HCT116 (cell line): Measurements from ENCODE around the gene SMG9. TPM values are rescaled to one million over a fixed set of nuclear protein-coding genes. Genes with fewer than 3 reads are reported as not detected.
A peak's percentile ranks its signal among the peaks of the same experiment; 100 is the strongest.

Source experiments
- ATAC-seq: fragments of 200-7000 bp; cut with Tn5 transposase; 2 replicates; pipeline ENCODE4 v1.9.1; 2020; ENCODE audit warnings: mild to moderate bottlenecking, moderate library complexity
- BruUV-seq: library from RNA; stranded (reverse); fragments of 400-500 nt; replicated peaks from 2 replicates; lab custom pipeline; 2021; lab: Mats Ljungman, UMichigan
- CTCF ChIA-PET: fragments of 300-600 bp; sonication (Branson Sonifier 250); formaldehyde crosslinking; loops from one replicate; lab custom pipeline; 2021; ENCODE audit warnings: antibody characterized with exemption; lab: Charles Lee
- POLR2A ChIA-PET: fragments of 300-600, 350-600 bp; sonication (Branson Sonifier 250); formaldehyde crosslinking; loops from one replicate; lab custom pipeline; 2021; ENCODE audit warnings: antibody characterized with exemption; lab: Charles Lee
- RAD21 ChIA-PET, 2 experiments: fragments of 300-600 bp; sonication (Branson Sonifier 250); formaldehyde crosslinking; loops; one replicate each; lab custom pipeline; 2023; ENCODE audit warnings: low total read pairs in 2 of 2; ENCODE audit not compliant: uncharacterized antibody in 2 of 2, unreplicated experiment in 2 of 2, low non-redundant PET in 1 of 2; lab: Charles Lee
- DNase-seq: peaks from one replicate; pipeline ENCODE4 v3.0.0-alpha.2; 2010; ENCODE audit warnings: low read depth, low spot score
- H2AFZ ChIP-seq: fragments of 200-600 bp; shearing (Covaris generic), sonication (generic); 2 replicates; pipeline ENCODE4 v1.6.1; 2017; ENCODE audit warnings: low read depth, mixed run types, mixed read lengths, antibody characterized with exemption, low read length; ENCODE audit not compliant: poor library complexity, severe bottlenecking
- H3K27ac ChIP-seq: 2 replicates; pipeline ENCODE4 v1.5.1; 2012; ENCODE audit warnings: low read depth, low read length
- H3K27me3 ChIP-seq: fragments of 200-600 bp; sonication (generic); 2 replicates; pipeline ENCODE4 v1.6.1; 2016; ENCODE audit warnings: mixed run types, low read length, mixed read lengths; ENCODE audit not compliant: insufficient read depth
- H3K36me3 ChIP-seq, 2 experiments: fragments of 200-500 bp in 1 of 2; fragments of 200-600 bp in 1 of 2; sonication (Bioruptor generic) in 1 of 2; sonication (generic) in 1 of 2; 2 replicates each; pipeline versions ENCODE4 v1.5.1 to v1.6.1; 2014 to 2016; ENCODE audit warnings: low read length in 2 of 2, inconsistent platforms in 1 of 2, mixed read lengths in 1 of 2, mixed run types in 1 of 2; ENCODE audit not compliant: insufficient read depth in 2 of 2, control insufficient read depth in 1 of 2
- H3K4me1 ChIP-seq, 2 experiments: fragments of 200-600 bp in 1 of 2; sonication (generic) in 1 of 2; 2 replicates each; pipeline versions ENCODE4 v1.5.1 to v1.6.1; 2012 to 2017; ENCODE audit warnings: low read length in 2 of 2, inconsistent platforms in 1 of 2, mild to moderate bottlenecking in 1 of 2, mixed read lengths in 1 of 2, mixed run types in 1 of 2, moderate library complexity in 1 of 2; ENCODE audit not compliant: insufficient read depth in 2 of 2, control insufficient read depth in 1 of 2
- H3K4me2 ChIP-seq: fragments of 200-600 bp; sonication (generic); 2 replicates; pipeline ENCODE4 v1.6.1; 2017; ENCODE audit warnings: mixed run types, low read length, mixed read lengths
- H3K4me3 ChIP-seq, 2 experiments: fragments of 200-600 bp in 1 of 2; sonication (generic) in 1 of 2; replicated peaks in 1 of 2; 2 replicates each; pipeline ENCODE4 v1.5.1; 2011 to 2016; ENCODE audit warnings: low read length in 2 of 2, control low read depth in 1 of 2, low read depth in 1 of 2, mild to moderate bottlenecking in 1 of 2, mixed read lengths in 1 of 2, mixed run types in 1 of 2
- H3K79me2 ChIP-seq: fragments of 200-600 bp; sonication (generic); 2 replicates; pipeline ENCODE4 v1.6.1; 2017; ENCODE audit warnings: mild to moderate bottlenecking, mixed run types, low read length, moderate library complexity, mixed read lengths; ENCODE audit not compliant: insufficient read depth
- H3K9ac ChIP-seq: fragments of 200-600 bp; sonication (generic); 2 replicates; pipeline ENCODE4 v1.6.1; 2016; ENCODE audit warnings: low read length, mixed read lengths
- H3K9me2 ChIP-seq: fragments of 200-600 bp; sonication (generic), shearing (Covaris generic); 2 replicates; pipeline ENCODE4 v1.6.1; 2017; ENCODE audit warnings: mixed run types, mild to moderate bottlenecking, moderate library complexity; ENCODE audit not compliant: insufficient read depth
- H3K9me3 ChIP-seq, 2 experiments: fragments of 200-500 bp in 1 of 2; fragments of 200-600 bp in 1 of 2; sonication (Bioruptor generic) in 1 of 2; sonication (generic) in 1 of 2; 2 replicates each; pipeline ENCODE4 v1.6.1; 2014 to 2017; ENCODE audit warnings: low read length in 2 of 2, mixed read lengths in 2 of 2, inconsistent platforms in 1 of 2, low read depth in 1 of 2, mild to moderate bottlenecking in 1 of 2, mixed run types in 1 of 2, moderate library complexity in 1 of 2; ENCODE audit not compliant: control insufficient read depth in 1 of 2, insufficient read depth in 1 of 2
- H4K20me1 ChIP-seq: fragments of 200-600 bp; sonication (generic), shearing (Covaris generic); 2 replicates; pipeline ENCODE4 v1.6.1; 2017; ENCODE audit warnings: mixed run types, mild to moderate bottlenecking, moderate library complexity; ENCODE audit not compliant: insufficient read depth
- ATF3 ChIP-seq: IDR thresholded peaks from 2 replicates; pipeline ENCODE4 v1.6.1; 2012
- CBX3 ChIP-seq: IDR thresholded peaks from 2 replicates; pipeline ENCODE4 v1.6.1; 2012; ENCODE audit warnings: low read depth
- CEBPB ChIP-seq: IDR thresholded peaks from 2 replicates; pipeline ENCODE4 v1.6.1; 2012; ENCODE audit warnings: low read depth
- CTCF ChIP-seq, 3 experiments: fragments of 200-600 bp in 1 of 3; sonication (generic) in 1 of 3; IDR thresholded peaks in 2 of 3; conservative IDR thresholded peaks in 1 of 3; 2 replicates each; pipeline ENCODE4 v1.5.1; 2012 to 2017; ENCODE audit warnings: low read depth in 2 of 3, low read length in 2 of 3, antibody characterized with exemption in 1 of 3, borderline replicate concordance in 1 of 3, control low read depth in 1 of 3, mild to moderate bottlenecking in 1 of 3, mixed read lengths in 1 of 3, mixed run types in 1 of 3, moderate library complexity in 1 of 3; ENCODE audit not compliant: insufficient read depth in 1 of 3
- FOSL1 ChIP-seq: IDR thresholded peaks from 2 replicates; pipeline ENCODE4 v1.6.1; 2012; ENCODE audit warnings: low read depth
- JUND ChIP-seq: IDR thresholded peaks from 2 replicates; pipeline ENCODE4 v1.6.1; 2012
- POLR2A ChIP-seq: IDR thresholded peaks from 2 replicates; pipeline ENCODE4 v1.7.0; 2011; ENCODE audit warnings: borderline replicate concordance; ENCODE audit not compliant: insufficient read depth, insufficient read length; ENCODE audit errors: extremely low read depth
- RAD21 ChIP-seq: IDR thresholded peaks from 2 replicates; pipeline ENCODE4 v1.6.1; 2012; ENCODE audit warnings: low read depth, mild to moderate bottlenecking
- SIN3A ChIP-seq: IDR thresholded peaks from 2 replicates; pipeline ENCODE4 v1.6.1; 2012; ENCODE audit warnings: low read depth
- TCF7L2 ChIP-seq: IDR thresholded peaks from 2 replicates; pipeline ENCODE4 v1.7.0; 2011; ENCODE audit warnings: borderline replicate concordance, inconsistent platforms; ENCODE audit not compliant: insufficient read depth, insufficient read length; ENCODE audit errors: extremely low read depth
- YY1 ChIP-seq: IDR thresholded peaks from 2 replicates; pipeline ENCODE4 v1.6.1; 2011; ENCODE audit warnings: low read length, low read depth, moderate library complexity, mild to moderate bottlenecking; ENCODE audit not compliant: insufficient replicate concordance; ENCODE audit errors: extremely low read depth
- ZBTB33 ChIP-seq: IDR thresholded peaks from 2 replicates; pipeline ENCODE4 v1.6.1; 2011; ENCODE audit warnings: mild to moderate bottlenecking, low read length, moderate library complexity; ENCODE audit not compliant: insufficient replicate concordance; ENCODE audit errors: extremely low read depth
- intact Hi-C: fragments of 100-400 bp; cut with micrococcal nuclease; formaldehyde crosslinking; loops from 2 replicates; pipeline ENCODE4 v1.10.0; 2022
- total RNA-seq: library from RNA; stranded (reverse); gene quantifications from one replicate; pipeline ENCODE4 v1.2.1, GENCODE V29; 2021; ENCODE audit not compliant: unreplicated experiment

SMG9 gene
- total RNA-seq, 1 experiment from 2014 or later, result 80.2 TPM

GRCh38 chr19:43760941-43761340 is 6.2 kb upstream of the SMG9 start:
- H3K9me2 ChIP-seq, result no peaks in the 10 kb centered on the region
- DNase-seq (no peak), ATAC-seq (no peak)
- ChIA-PET RAD21 (no interaction called here), CTCF (no interaction called here), POLR2A (interaction anchor here (1.4 to 2.5 kb wide), 2 partner anchors 8 to 93 kb away, joined by 3 to 7 read pairs; no protein-coding TSS in a partner anchor)
- no peaks in the 10 kb centered on the region for H4K20me1 ChIP-seq
- H3K4me1 ChIP-seq, result peaks cover 95 to 100% of the 10 kb centered on the region in 2 experiments
- H3K4me2 ChIP-seq, result peak overlapping the region; percentile 26
- H3K79me2 ChIP-seq, result peaks cover 6% of the 10 kb centered on the region
- H3K27me3 ChIP-seq, result no peaks in the 10 kb centered on the region
- H3K9me3 ChIP-seq, result no peaks in the 10 kb centered on the region
- no peak overlapping the region for H3K4me3 ChIP-seq
- peak overlapping the region; percentile 46 for H3K9ac ChIP-seq
- no peaks in the 10 kb centered on the region; a peak in 1 of 4 replicates for H3K36me3 ChIP-seq
- peak overlapping the region; percentile 98 for H3K27ac ChIP-seq
- TF ChIP-seq FOSL1 (no peak), ZBTB33 (no peak), TCF7L2 (no peak), ATF3 (no peak)
- no TSS peak for BruUV-seq
- intact Hi-C loops, result no loop called here
- H2AFZ ChIP-seq, result no peak overlapping the region

GRCh38 chr19:43759515-43759914 is 4.8 kb upstream of the SMG9 start:
- BruUV-seq, result no TSS peak
- peak overlapping the region in 1 of 2 experiments; percentile 4; a peak in 1 of 4 replicates for H3K4me3 ChIP-seq
- CTCF ChIA-PET, result interaction anchor here (0.6 to 6.5 kb wide), 7 partner anchors 7 to 91 kb away, joined by 3 to 46 read pairs (median 5); no protein-coding TSS in a partner anchor
- peak overlapping the region; percentile 98 for H3K27ac ChIP-seq
- H4K20me1 ChIP-seq, result no peaks in the 10 kb centered on the region
- no peaks in the 10 kb centered on the region for H3K9me3 ChIP-seq
- H3K9me2 ChIP-seq, result no peaks in the 10 kb centered on the region
- DNase-seq, result peak; percentile 90
- peak; percentile 54 for ATAC-seq
- POLR2A ChIA-PET, result interaction anchor here (0.6 to 1.4 kb wide), 5 partner anchors 14 to 91 kb away, joined by 3 to 10 read pairs (median 3); no protein-coding TSS in a partner anchor
- RAD21 ChIA-PET, result interaction anchor here in 1 of 2 experiments (1.7 kb wide), 1 partner anchor 25 kb away, joined by 5 read pairs; no protein-coding TSS in a partner anchor
- H3K4me1 ChIP-seq, result peaks cover 82 to 95% of the 10 kb centered on the region in 2 experiments
- no peak overlapping the region for H2AFZ ChIP-seq
- intact Hi-C loops, result loop anchor here (2.0 to 5.0 kb wide), 2 partner anchors 25 to 193 kb away; partner anchors contain the start of gene ZNF221
- peaks cover 13% of the 10 kb centered on the region for H3K79me2 ChIP-seq
- no peaks in the 10 kb centered on the region for H3K27me3 ChIP-seq
- H3K36me3 ChIP-seq, result no peaks in the 10 kb centered on the region
- peak overlapping the region; percentile 81 for H3K4me2 ChIP-seq
- peak overlapping the region; percentile 67 for H3K9ac ChIP-seq
- TF ChIP-seq JUND, result peak; percentile 82
- TF ChIP-seq CTCF (IDR thresholded peaks at IDR 0.05 in 2 of 3, conservative IDR thresholded peaks at IDR 0.05 in 1 of 3; ENCODE audit: borderline replicate concordance in 1 of 3, insufficient read depth in 1 of 3, low read depth in 2 of 3, low read length in 2 of 3), result peak in 2 of 3 experiments; percentile 61 to 70; a peak in 4 of 6 replicates
- no peak for TF ChIP-seq POLR2A
- TF ChIP-seq FOSL1, result peak; percentile 77
- TF ChIP-seq SIN3A, result peak; percentile 43
- peak; percentile 68; the same call in 1 of the 2 replicates for TF ChIP-seq CEBPB
- peak; percentile 82; the same call in 1 of the 2 replicates for TF ChIP-seq CBX3
- TF ChIP-seq ZBTB33, result no peak
- TF ChIP-seq YY1, result peak; percentile 33
- TF ChIP-seq RAD21, result peak; percentile 40
